NT2/D1 (cell line): ENCODE measurements around the gene LCOR.

Source experiments
- DNase-seq: peaks from one replicate; pipeline ENCODE4 v3.0.0-alpha.2; 2011; ENCODE audit warnings: low read depth, low spot score
- H3K27me3 ChIP-seq: 2 replicates; pipeline ENCODE4 v1.6.0; 2011; ENCODE audit warnings: mild to moderate bottlenecking; ENCODE audit not compliant: insufficient read length, insufficient read depth
- H3K36me3 ChIP-seq: 2 replicates; pipeline ENCODE4 v1.6.1; 2011; ENCODE audit warnings: mild to moderate bottlenecking, low read length, mixed read lengths; ENCODE audit not compliant: insufficient read depth, insufficient read length
- H3K4me1 ChIP-seq: 2 replicates; pipeline ENCODE4 v1.5.1; 2011; ENCODE audit not compliant: insufficient read depth, insufficient read length
- H3K4me3 ChIP-seq: 2 replicates; pipeline ENCODE4 v1.5.1; 2011; ENCODE audit warnings: low read depth; ENCODE audit not compliant: insufficient read length
- H3K9ac ChIP-seq: 2 replicates; pipeline ENCODE4 v1.6.0; 2011; ENCODE audit warnings: low read depth; ENCODE audit not compliant: insufficient read length
- H3K9me3 ChIP-seq: 2 replicates; pipeline ENCODE4 v1.5.1; 2011; ENCODE audit warnings: mild to moderate bottlenecking, low read length; ENCODE audit not compliant: insufficient read depth
- SUZ12 ChIP-seq: IDR thresholded peaks from 2 replicates; pipeline ENCODE4 v1.6.1; 2011; ENCODE audit not compliant: insufficient read length, insufficient read depth; ENCODE audit errors: extremely low read depth
- YY1 ChIP-seq: IDR thresholded peaks from 2 replicates; pipeline ENCODE4 v1.6.1; 2011; ENCODE audit not compliant: insufficient read length, insufficient read depth
- ZNF274 ChIP-seq: IDR thresholded peaks from 2 replicates; pipeline ENCODE4 v1.6.1; 2011; ENCODE audit warnings: mild to moderate bottlenecking, low read depth, low read length

LCOR gene

DNA sequence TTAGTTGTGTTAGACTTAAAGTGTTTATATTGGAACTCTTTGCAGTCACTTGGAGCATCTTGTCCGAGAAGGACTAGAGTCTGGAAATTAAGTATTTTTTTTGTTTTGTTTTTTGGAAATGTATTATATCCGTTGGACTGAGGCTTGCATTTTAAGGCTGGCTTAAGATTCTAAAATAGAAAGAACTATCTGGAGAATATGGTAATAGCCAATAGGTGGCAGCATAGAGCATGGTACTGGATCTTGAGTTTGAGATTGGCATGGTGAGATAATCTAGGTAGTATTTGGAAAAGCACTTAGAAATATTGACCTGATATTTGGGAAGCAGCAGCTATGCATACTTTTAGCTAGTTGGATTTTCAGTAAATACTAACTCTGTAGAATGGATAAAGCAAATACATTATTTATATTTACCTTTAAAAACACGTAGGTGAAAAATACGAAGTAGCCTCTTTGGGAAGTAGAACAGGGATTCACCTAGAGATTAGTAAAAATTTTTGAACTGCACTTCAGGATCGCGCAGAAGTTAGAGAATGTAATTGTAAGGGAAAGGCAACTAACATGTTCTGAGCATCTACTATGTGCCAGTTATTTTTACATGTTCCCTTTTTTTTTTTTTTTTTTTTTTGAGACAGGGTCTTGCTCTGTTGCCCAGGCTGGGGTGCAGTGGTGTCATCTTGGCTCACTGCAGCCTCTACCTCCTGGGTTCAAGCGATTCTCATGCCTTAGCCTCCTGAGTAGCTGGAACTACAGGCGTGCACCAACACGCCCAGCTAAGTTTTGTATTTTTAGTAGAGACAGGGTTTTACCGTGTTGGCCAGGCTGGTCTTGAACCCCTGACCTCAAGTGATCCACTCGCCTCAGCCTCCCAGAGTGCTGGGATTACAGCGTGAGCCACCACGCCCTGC lies 78.6 kb downstream of the LCOR start:
- peaks cover 20% of the 10 kb centered on the region for H3K36me3 ChIP-seq
- no peaks in the 10 kb centered on the region for H3K27me3 ChIP-seq
- no peak overlapping the region for H3K4me3 ChIP-seq
- H3K4me1 ChIP-seq, result no peaks in the 10 kb centered on the region
- no peaks in the 10 kb centered on the region for H3K9me3 ChIP-seq
- H3K9ac ChIP-seq, result no peak overlapping the region
- no peak for TF ChIP-seq YY1
- peak; percentile 27 for DNase-seq

- Histone ChIP-seq H3K36me3 (peaks cover 20% of the 10 kb centered on the region), H3K4me3 (no peak overlapping the region), H3K9ac (no peak overlapping the region), H3K9me3 (no peaks in the 10 kb centered on the region), H3K27me3 (no peaks in the 10 kb centered on the region), H3K4me1 (no peaks in the 10 kb centered on the region)
- TF ChIP-seq ZNF274 (no peak), YY1 (no peak), SUZ12 (no peak)
- DNase-seq, result no peak
Observed at GRCh38 chr10:96912405-96912804, 80.3 kb downstream of the LCOR start.

GRCh38 chr10:96913906-96914305 lies 81.8 kb downstream of the LCOR start:
- DNase-seq, result no peak
- Histone ChIP-seq H3K36me3 (peaks cover 20% of the 10 kb centered on the region), H3K27me3 (no peaks in the 10 kb centered on the region), H3K4me3 (no peak overlapping the region), H3K9ac (no peak overlapping the region), H3K4me1 (no peaks in the 10 kb centered on the region), H3K9me3 (no peaks in the 10 kb centered on the region)
- TF ChIP-seq ZNF274 (no peak), YY1 (no peak), SUZ12 (no peak)

DNA sequence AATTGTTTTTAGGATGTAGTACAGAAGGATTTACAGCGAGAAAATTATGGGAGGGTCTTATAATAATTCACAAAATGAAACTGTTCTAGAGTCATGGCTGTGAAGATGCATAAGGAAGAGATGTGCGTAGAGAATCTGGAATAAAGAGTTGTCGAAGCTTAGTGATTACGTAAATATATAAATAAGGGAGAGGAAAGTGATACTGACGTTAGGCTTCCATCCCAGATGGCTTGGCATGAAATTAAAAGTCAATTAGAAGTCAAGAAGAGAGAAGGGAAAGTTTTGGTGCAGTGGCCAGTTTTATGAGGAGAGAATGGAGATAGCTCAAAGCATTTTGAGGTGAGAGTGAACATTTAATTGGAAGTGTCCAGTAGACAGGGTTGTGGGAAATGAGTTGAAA lies 85.5 kb downstream of the LCOR start:
- Histone ChIP-seq H3K9me3 (no peaks in the 10 kb centered on the region), H3K27me3 (no peaks in the 10 kb centered on the region), H3K4me1 (no peaks in the 10 kb centered on the region), H3K36me3 (peaks cover 17% of the 10 kb centered on the region), H3K9ac (no peak overlapping the region), H3K4me3 (no peak overlapping the region)
- no peak for DNase-seq
- no peak for TF ChIP-seq YY1
- TF ChIP-seq SUZ12, result no peak
- no peak for TF ChIP-seq ZNF274

DNA sequence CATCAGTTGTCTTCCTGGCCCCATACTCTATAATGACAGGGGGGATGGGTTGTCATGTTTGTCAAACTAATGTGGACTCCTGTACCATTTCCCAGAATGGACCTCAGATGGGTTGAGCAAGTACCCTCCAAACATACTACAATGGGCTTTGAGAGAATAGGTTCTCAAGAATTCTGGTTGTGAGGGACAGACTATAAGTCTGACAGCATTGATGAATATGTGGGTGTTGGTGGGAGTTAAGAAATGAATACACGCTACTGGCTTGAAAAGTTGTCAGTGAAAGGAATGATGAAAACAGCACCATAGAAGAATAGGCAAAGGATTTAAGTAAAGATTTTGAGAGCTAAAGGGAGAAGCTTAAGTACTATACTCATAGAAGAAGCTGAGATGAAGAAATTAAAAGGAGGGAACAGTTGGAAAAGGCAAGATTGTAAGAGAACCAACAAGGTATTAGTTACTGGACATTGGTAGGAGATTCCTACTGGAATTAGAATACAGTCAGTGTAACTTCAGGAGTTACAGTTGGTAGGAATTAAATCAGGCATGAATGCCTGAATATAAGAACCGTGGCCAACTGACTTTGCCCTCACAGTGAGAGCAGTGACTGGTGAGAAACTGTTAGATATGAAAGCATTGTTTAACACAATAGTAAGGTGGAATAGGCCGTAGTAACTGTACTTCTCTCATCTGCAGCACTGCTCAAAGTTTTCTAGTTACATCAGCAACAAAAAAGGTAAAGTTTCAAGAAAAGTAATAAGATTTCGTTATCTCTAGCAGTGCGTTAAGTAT lies 86.3 kb downstream of the LCOR start:
- no peak for DNase-seq
- no peak overlapping the region for H3K4me3 ChIP-seq
- H3K9ac ChIP-seq, result no peak overlapping the region
- no peak for TF ChIP-seq SUZ12
- no peak for TF ChIP-seq YY1
- H3K9me3 ChIP-seq, result no peaks in the 10 kb centered on the region
- H3K27me3 ChIP-seq, result no peaks in the 10 kb centered on the region
- H3K36me3 ChIP-seq, result peaks cover 13% of the 10 kb centered on the region
- no peaks in the 10 kb centered on the region for H3K4me1 ChIP-seq

- Histone ChIP-seq H3K27me3 (no peaks in the 10 kb centered on the region), H3K4me3 (no peak overlapping the region), H3K36me3 (peaks cover 8% of the 10 kb centered on the region), H3K9me3 (no peaks in the 10 kb centered on the region), H3K4me1 (no peaks in the 10 kb centered on the region), H3K9ac (no peak overlapping the region)
- DNase-seq, result no peak
- no peak for TF ChIP-seq YY1
- TF ChIP-seq SUZ12, result no peak
- no peak for TF ChIP-seq ZNF274
Observed at GRCh38 chr10:96919785-96920430, 87.8 kb downstream of the LCOR start.

DNA sequence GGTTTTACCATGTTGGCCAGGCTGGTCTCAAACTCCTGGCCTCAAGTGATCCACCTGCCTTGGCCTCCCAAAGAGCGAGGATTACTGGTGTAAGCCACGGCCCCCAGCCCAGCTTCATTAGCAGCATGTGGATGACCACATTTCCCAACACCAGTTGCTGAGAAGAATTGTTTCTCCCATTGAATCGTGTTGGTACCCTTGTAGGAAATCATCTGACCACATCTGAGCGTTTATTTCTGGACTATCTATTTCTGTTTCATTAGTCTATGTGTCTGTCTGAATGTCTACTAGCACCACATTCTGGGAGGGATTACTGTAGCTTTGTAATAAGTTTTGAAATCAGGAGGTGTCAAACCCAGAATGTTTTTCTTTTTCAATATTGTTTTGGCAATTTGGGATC lies 89.6 kb downstream of the LCOR start:
- H3K36me3 ChIP-seq, result no peaks in the 10 kb centered on the region
- no peak overlapping the region for H3K9ac ChIP-seq
- no peaks in the 10 kb centered on the region for H3K27me3 ChIP-seq
- TF ChIP-seq SUZ12, result no peak
- TF ChIP-seq ZNF274, result no peak
- TF ChIP-seq YY1, result no peak
- peaks cover 5% of the 10 kb centered on the region; the same call in 1 of the 2 replicates for H3K9me3 ChIP-seq
- DNase-seq, result no peak
- no peaks in the 10 kb centered on the region for H3K4me1 ChIP-seq
- H3K4me3 ChIP-seq, result no peak overlapping the region
